Measurements from ENCODE around the gene CHD2.

Gene CHD2

DNA sequence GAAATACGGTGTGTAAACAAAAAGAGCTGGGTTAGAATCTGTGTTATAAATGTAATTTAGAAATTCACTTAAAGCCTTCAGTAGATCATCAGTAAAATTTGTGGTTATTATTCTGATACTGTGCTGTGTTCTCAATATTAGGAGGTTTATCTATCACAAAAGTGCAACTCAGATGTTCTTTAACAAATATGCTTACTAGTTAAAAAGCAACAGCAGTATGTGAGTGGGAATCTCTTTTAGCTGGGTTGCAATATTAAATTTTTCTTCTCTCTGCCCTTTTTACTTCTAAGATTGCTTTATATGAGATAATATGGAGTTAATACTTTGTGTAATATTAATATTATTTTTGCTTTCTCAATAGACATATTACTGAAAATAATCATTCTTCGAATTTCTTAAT lies 53.4 kb downstream of the CHD2 start:
- 100% methylated on average over 1 of the region's 2 CpGs for WGBS (ENCODE audit: insufficient coverage)
- ChIA-PET POLR2A (interaction anchor here (0.5 kb wide), 1 partner anchor 311 kb away, joined by 3 read pairs; no protein-coding TSS in a partner anchor), CTCF (interaction anchor here (1.1 to 4.9 kb wide), 7 partner anchors 8 to 157 kb away, joined by 3 to 21 read pairs (median 6); no protein-coding TSS in a partner anchor)
- Histone ChIP-seq H3K4me3 (ENCODE audit: control insufficient read depth in 1 of 7, extremely low read depth in 1 of 7, insufficient read depth in 4 of 7, low read depth in 2 of 7, low read length in 6 of 7) (no peak overlapping the region), H3K9me3 (ENCODE audit: control extremely low read depth in 1 of 5, control insufficient read depth in 4 of 5, insufficient read depth in 2 of 5, low read depth in 1 of 5, low read length in 4 of 5) (peaks cover 14 to 21% (median 18%) of the 10 kb centered on the region in 5 experiments), H3K36me3 (ENCODE audit: control insufficient read depth in 4 of 4, insufficient read depth in 4 of 4, low read length in 3 of 4) (peaks cover 74 to 99% (median 85%) of the 10 kb centered on the region in 4 experiments), H3K27ac (ENCODE audit: insufficient read depth in 1 of 2, low read depth in 1 of 2, low read length in 2 of 2, poor library complexity in 1 of 2, severe bottlenecking in 2 of 2) (no peak overlapping the region), H3K27me3 (replicated peaks in 2 of 5; ENCODE audit: control insufficient read depth in 4 of 5, insufficient read depth in 5 of 5, low read length in 4 of 5) (no peaks in the 10 kb centered on the region), H3K4me1 (ENCODE audit: control extremely low read depth in 1 of 4, control insufficient read depth in 4 of 4, insufficient read depth in 4 of 4, low read length in 3 of 4) (no peaks in the 10 kb centered on the region)
- DNase-seq: no peak

GRCh38 chr15:92954002-92954401 lies 53.9 kb downstream of the CHD2 start:
- H3K36me3 ChIP-seq (ENCODE audit: control insufficient read depth in 4 of 4, insufficient read depth in 4 of 4, low read length in 3 of 4): peaks cover 70 to 99% (median 83%) of the 10 kb centered on the region in 4 experiments
- ChIA-PET POLR2A (interaction anchor here (0.5 to 0.8 kb wide), 2 partner anchors 9 to 311 kb away, joined by 3 read pairs; no protein-coding TSS in a partner anchor), CTCF (interaction anchor here (1.1 to 4.9 kb wide), 7 partner anchors 9 to 158 kb away, joined by 3 to 21 read pairs (median 6); no protein-coding TSS in a partner anchor)
- H3K4me1 ChIP-seq (ENCODE audit: control extremely low read depth in 1 of 4, control insufficient read depth in 4 of 4, insufficient read depth in 4 of 4, low read length in 3 of 4): no peaks in the 10 kb centered on the region
- no peak overlapping the region for H3K27ac ChIP-seq (ENCODE audit: insufficient read depth in 1 of 2, low read depth in 1 of 2, low read length in 2 of 2, poor library complexity in 1 of 2, severe bottlenecking in 2 of 2)
- DNase-seq: no peak
- WGBS (ENCODE audit: insufficient coverage): 100% methylated on average over 4 of the region's 6 CpGs
- no peaks in the 10 kb centered on the region for H3K27me3 ChIP-seq (replicated peaks in 2 of 5; ENCODE audit: control insufficient read depth in 4 of 5, insufficient read depth in 5 of 5, low read length in 4 of 5)
- peaks cover 11 to 17% (median 13%) of the 10 kb centered on the region in 5 experiments for H3K9me3 ChIP-seq (ENCODE audit: control extremely low read depth in 1 of 5, control insufficient read depth in 4 of 5, insufficient read depth in 2 of 5, low read depth in 1 of 5, low read length in 4 of 5)
- no peak overlapping the region for H3K4me3 ChIP-seq (ENCODE audit: control insufficient read depth in 1 of 7, extremely low read depth in 1 of 7, insufficient read depth in 4 of 7, low read depth in 2 of 7, low read length in 6 of 7)

DNA sequence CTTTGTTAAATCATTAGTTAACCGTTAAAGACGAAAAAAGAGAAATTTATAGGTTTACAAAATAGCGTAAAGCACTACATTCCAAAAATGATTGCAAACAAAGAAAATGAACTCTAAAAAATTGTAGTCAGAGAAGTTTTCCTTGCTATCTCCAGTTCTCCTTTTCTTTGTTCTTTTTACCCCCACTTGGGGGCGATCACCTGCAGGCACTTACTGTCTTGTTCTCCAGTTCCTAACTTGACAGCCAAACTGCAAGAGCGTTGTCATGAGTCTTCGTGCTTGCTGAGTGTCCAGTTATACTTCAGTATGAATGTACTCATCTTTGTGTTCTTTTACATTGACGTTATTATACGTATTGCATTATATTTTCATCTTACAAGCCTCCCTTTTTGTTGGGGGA lies 54.5 kb downstream of the CHD2 start:
- DNase-seq: peak; percentile 15 to 50 (median 49)
- H3K27ac ChIP-seq (ENCODE audit: insufficient read depth in 1 of 2, low read depth in 1 of 2, low read length in 2 of 2, poor library complexity in 1 of 2, severe bottlenecking in 2 of 2): no peak overlapping the region
- 100% methylated on average over 3 of the region's 8 CpGs for WGBS (ENCODE audit: insufficient coverage)
- H3K4me3 ChIP-seq (ENCODE audit: control insufficient read depth in 1 of 7, extremely low read depth in 1 of 7, insufficient read depth in 4 of 7, low read depth in 2 of 7, low read length in 6 of 7): no peak overlapping the region
- no peaks in the 10 kb centered on the region for H3K27me3 ChIP-seq (replicated peaks in 2 of 5; ENCODE audit: control insufficient read depth in 4 of 5, insufficient read depth in 5 of 5, low read length in 4 of 5)
- CTCF ChIA-PET: interaction anchor here (1.1 to 4.9 kb wide), 8 partner anchors 9 to 158 kb away, joined by 3 to 21 read pairs (median 6); no protein-coding TSS in a partner anchor
- peaks cover 6 to 17% (median 10%) of the 10 kb centered on the region in 5 experiments for H3K9me3 ChIP-seq (ENCODE audit: control extremely low read depth in 1 of 5, control insufficient read depth in 4 of 5, insufficient read depth in 2 of 5, low read depth in 1 of 5, low read length in 4 of 5)
- peaks cover 69 to 99% (median 82%) of the 10 kb centered on the region in 4 experiments for H3K36me3 ChIP-seq (ENCODE audit: control insufficient read depth in 4 of 4, insufficient read depth in 4 of 4, low read length in 3 of 4)
- H3K4me1 ChIP-seq (ENCODE audit: control extremely low read depth in 1 of 4, control insufficient read depth in 4 of 4, insufficient read depth in 4 of 4, low read length in 3 of 4): no peaks in the 10 kb centered on the region
- POLR2A ChIA-PET: interaction anchor here (0.8 kb wide), 1 partner anchor 10 kb away, joined by 3 read pairs; no protein-coding TSS in a partner anchor

- no peaks in the 10 kb centered on the region for H3K4me1 ChIP-seq (ENCODE audit: control extremely low read depth in 1 of 4, control insufficient read depth in 4 of 4, insufficient read depth in 4 of 4, low read length in 3 of 4)
- H3K27ac ChIP-seq (ENCODE audit: insufficient read depth in 1 of 2, low read depth in 1 of 2, low read length in 2 of 2, poor library complexity in 1 of 2, severe bottlenecking in 2 of 2): no peak overlapping the region
- peaks cover 3 to 10% (median 3%) of the 10 kb centered on the region in 5 experiments for H3K9me3 ChIP-seq (ENCODE audit: control extremely low read depth in 1 of 5, control insufficient read depth in 4 of 5, insufficient read depth in 2 of 5, low read depth in 1 of 5, low read length in 4 of 5)
- peaks cover 64 to 99% (median 78%) of the 10 kb centered on the region in 4 experiments for H3K36me3 ChIP-seq (ENCODE audit: control insufficient read depth in 4 of 4, insufficient read depth in 4 of 4, low read length in 3 of 4)
- DNase-seq: no peak
- H3K27me3 ChIP-seq (replicated peaks in 2 of 5; ENCODE audit: control insufficient read depth in 4 of 5, insufficient read depth in 5 of 5, low read length in 4 of 5): no peaks in the 10 kb centered on the region
- ChIA-PET POLR2A (interaction anchor here (1.0 kb wide), 1 partner anchor 22 kb away, joined by 3 read pairs; no protein-coding TSS in a partner anchor), CTCF (interaction anchor here (1.4 to 4.9 kb wide), 2 partner anchors 11 to 18 kb away, joined by 4 to 21 read pairs; no protein-coding TSS in a partner anchor)
- 100% methylated on average over 1 of the region's 2 CpGs for WGBS (ENCODE audit: insufficient coverage)
- H3K4me3 ChIP-seq (ENCODE audit: control insufficient read depth in 1 of 7, extremely low read depth in 1 of 7, insufficient read depth in 4 of 7, low read depth in 2 of 7, low read length in 6 of 7): no peak overlapping the region
Observed at GRCh38 chr15:92955706-92956105, 55.6 kb downstream of the CHD2 start.

DNA sequence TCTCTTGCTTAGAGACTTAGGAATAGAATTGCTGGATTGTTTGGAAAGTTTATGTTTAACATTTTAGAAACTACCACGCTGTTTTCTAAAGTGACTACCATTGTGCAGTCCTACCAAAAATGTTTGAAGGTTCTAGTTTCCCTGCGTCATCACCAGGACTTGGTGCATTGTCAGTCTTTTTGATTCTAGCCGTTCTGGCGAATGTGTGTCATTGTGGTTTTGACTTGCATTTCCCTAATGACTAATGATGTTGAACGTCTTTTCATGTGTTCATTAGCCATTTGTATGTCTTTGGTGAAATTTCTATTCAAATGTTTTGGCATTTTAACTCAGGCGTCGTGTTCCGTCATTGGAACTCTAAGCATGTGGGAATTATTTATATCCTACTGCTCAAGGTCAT lies 58.0 kb downstream of the CHD2 start:
- no peak overlapping the region for H3K4me3 ChIP-seq (ENCODE audit: control insufficient read depth in 1 of 7, extremely low read depth in 1 of 7, insufficient read depth in 4 of 7, low read depth in 2 of 7, low read length in 6 of 7)
- no peaks in the 10 kb centered on the region for H3K4me1 ChIP-seq (ENCODE audit: control extremely low read depth in 1 of 4, control insufficient read depth in 4 of 4, insufficient read depth in 4 of 4, low read length in 3 of 4)
- POLR2A ChIA-PET: no interaction called here
- H3K36me3 ChIP-seq (ENCODE audit: control insufficient read depth in 4 of 4, insufficient read depth in 4 of 4, low read length in 3 of 4): peaks cover 61 to 99% (median 74%) of the 10 kb centered on the region in 4 experiments
- DNase-seq: peak in 2 of 3 donors; percentile 52 to 60
- WGBS (ENCODE audit: insufficient coverage): 77% methylated on average over 7 of the region's 8 CpGs
- no peak overlapping the region for H3K27ac ChIP-seq (ENCODE audit: insufficient read depth in 1 of 2, low read depth in 1 of 2, low read length in 2 of 2, poor library complexity in 1 of 2, severe bottlenecking in 2 of 2)
- CTCF ChIA-PET: no interaction called here
- no peaks in the 10 kb centered on the region for H3K27me3 ChIP-seq (replicated peaks in 2 of 5; ENCODE audit: control insufficient read depth in 4 of 5, insufficient read depth in 5 of 5, low read length in 4 of 5)
- H3K9me3 ChIP-seq (ENCODE audit: control extremely low read depth in 1 of 5, control insufficient read depth in 4 of 5, insufficient read depth in 2 of 5, low read depth in 1 of 5, low read length in 4 of 5): peaks cover 3 to 23% (median 6%) of the 10 kb centered on the region in 5 experiments

DNA sequence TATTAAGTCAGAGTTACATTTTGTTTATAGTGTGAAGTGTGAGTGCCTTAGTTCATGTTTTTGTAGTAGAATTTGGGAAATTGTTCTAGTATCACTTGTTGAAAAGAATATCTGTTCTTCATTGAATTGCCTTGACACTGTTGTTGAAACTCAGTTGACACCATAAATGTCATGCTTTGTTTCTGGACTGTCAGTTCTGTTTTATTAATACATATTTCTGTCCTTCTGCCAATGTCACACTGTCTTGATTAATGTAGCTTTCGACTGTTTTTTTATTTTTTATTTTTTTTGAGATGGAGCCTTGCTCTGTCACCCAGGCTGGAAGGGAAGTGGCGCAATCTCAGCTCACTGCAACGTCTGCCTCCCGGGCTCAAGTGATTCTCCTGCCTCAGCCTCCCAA lies 59.1 kb downstream of the CHD2 start:
- Histone ChIP-seq H3K4me1 (ENCODE audit: control extremely low read depth in 1 of 4, control insufficient read depth in 4 of 4, insufficient read depth in 4 of 4, low read length in 3 of 4) (no peaks in the 10 kb centered on the region), H3K27ac (ENCODE audit: insufficient read depth in 1 of 2, low read depth in 1 of 2, low read length in 2 of 2, poor library complexity in 1 of 2, severe bottlenecking in 2 of 2) (no peak overlapping the region), H3K36me3 (ENCODE audit: control insufficient read depth in 4 of 4, insufficient read depth in 4 of 4, low read length in 3 of 4) (peaks cover 56 to 97% (median 75%) of the 10 kb centered on the region in 4 experiments), H3K4me3 (ENCODE audit: control insufficient read depth in 1 of 7, extremely low read depth in 1 of 7, insufficient read depth in 4 of 7, low read depth in 2 of 7, low read length in 6 of 7) (no peak overlapping the region), H3K9me3 (ENCODE audit: control extremely low read depth in 1 of 5, control insufficient read depth in 4 of 5, insufficient read depth in 2 of 5, low read depth in 1 of 5, low read length in 4 of 5) (peaks cover 3 to 24% (median 6%) of the 10 kb centered on the region in 5 experiments), H3K27me3 (replicated peaks in 2 of 5; ENCODE audit: control insufficient read depth in 4 of 5, insufficient read depth in 5 of 5, low read length in 4 of 5) (no peaks in the 10 kb centered on the region)
- WGBS (ENCODE audit: insufficient coverage): 87% methylated on average over 3 of the region's 4 CpGs
- ChIA-PET POLR2A (no interaction called here), CTCF (no interaction called here)
- no peak for DNase-seq

DNA sequence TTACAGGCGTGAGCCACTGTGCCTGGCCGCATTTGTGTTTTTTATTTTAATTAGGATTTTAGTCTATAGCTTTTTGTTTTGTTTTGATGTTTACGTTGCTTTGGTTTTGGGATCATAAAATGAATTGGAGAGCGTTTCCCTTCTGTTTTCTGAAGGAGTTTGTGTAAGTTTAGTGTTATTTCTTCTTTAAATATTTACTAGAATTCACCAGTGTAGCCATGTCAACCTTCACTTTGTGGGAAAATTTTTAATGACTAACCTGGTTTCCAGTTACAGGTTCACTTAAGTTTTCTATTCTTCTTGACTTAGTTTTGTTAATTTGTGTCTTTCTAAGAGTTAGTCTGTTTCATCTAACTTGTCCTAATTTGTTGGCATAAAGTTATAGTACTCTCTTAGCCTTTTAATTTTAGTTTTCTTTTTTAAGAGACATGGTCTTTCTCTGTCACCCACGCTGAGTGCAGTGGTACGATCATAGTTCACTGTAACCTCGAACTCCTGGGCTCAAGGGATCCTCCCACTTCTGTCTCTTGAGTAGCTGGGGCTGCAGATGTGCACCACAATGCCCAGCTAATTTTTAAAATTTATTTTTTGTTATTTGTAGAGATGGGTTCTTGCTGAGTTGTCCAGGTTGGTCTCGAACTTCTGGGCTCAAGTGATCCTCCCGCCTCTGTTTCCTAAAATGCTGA lies 61.0 kb downstream of the CHD2 start:
- CTCF ChIA-PET: interaction anchor here (1.5 to 1.6 kb wide), 2 partner anchors 13 to 21 kb away, joined by 3 read pairs; no protein-coding TSS in a partner anchor
- no peak for DNase-seq
- POLR2A ChIA-PET: interaction anchor here (0.6 kb wide), 2 partner anchors 171 to 1425 kb away, joined by 4 read pairs; no protein-coding TSS in a partner anchor
- Histone ChIP-seq H3K9me3 (ENCODE audit: control extremely low read depth in 1 of 5, control insufficient read depth in 4 of 5, insufficient read depth in 2 of 5, low read depth in 1 of 5, low read length in 4 of 5) (peaks cover 3 to 24% (median 6%) of the 10 kb centered on the region in 5 experiments), H3K4me3 (ENCODE audit: control insufficient read depth in 1 of 7, extremely low read depth in 1 of 7, insufficient read depth in 4 of 7, low read depth in 2 of 7, low read length in 6 of 7) (no peak overlapping the region), H3K4me1 (ENCODE audit: control extremely low read depth in 1 of 4, control insufficient read depth in 4 of 4, insufficient read depth in 4 of 4, low read length in 3 of 4) (no peaks in the 10 kb centered on the region), H3K27me3 (replicated peaks in 2 of 5; ENCODE audit: control insufficient read depth in 4 of 5, insufficient read depth in 5 of 5, low read length in 4 of 5) (no peaks in the 10 kb centered on the region), H3K36me3 (ENCODE audit: control insufficient read depth in 4 of 4, insufficient read depth in 4 of 4, low read length in 3 of 4) (peaks cover 41 to 88% (median 67%) of the 10 kb centered on the region in 4 experiments), H3K27ac (ENCODE audit: insufficient read depth in 1 of 2, low read depth in 1 of 2, low read length in 2 of 2, poor library complexity in 1 of 2, severe bottlenecking in 2 of 2) (no peak overlapping the region)
- 99% methylated on average over 7 of the region's 9 CpGs for WGBS (ENCODE audit: insufficient coverage)
